Fibroblast of the aortic adventitia (primary cell): Measurements from ENCODE around the gene TMEM235. TPM values are rescaled to one million over a fixed set of nuclear protein-coding genes. Genes with fewer than 3 reads are reported as not detected.

ENCODE experiments used
- DNase-seq: peaks from one replicate; pipeline ENCODE4 v3.0.0-alpha.2; 2010; ENCODE audit warnings: low read depth
- H3K4me3 ChIP-seq: 2 replicates; pipeline ENCODE4 v1.5.1; 2011; ENCODE audit warnings: low read depth, mild to moderate bottlenecking, control low read depth, low read length, moderate library complexity
- CTCF ChIP-seq: IDR thresholded peaks from 2 replicates; pipeline ENCODE4 v1.5.1; 2011; ENCODE audit warnings: mild to moderate bottlenecking, low read length, control low read depth, inconsistent platforms; ENCODE audit not compliant: insufficient read depth
- total RNA-seq: library from RNA; depleted of rRNA; stranded (reverse); fragments of >200 nt; gene quantifications from 2 replicates; pipeline ENCODE4 v1.2.3, GENCODE V29; 2012; ENCODE audit warnings: low replicate concordance

The TMEM235 gene
- total RNA-seq, 1 donor = not detected

GRCh38 chr17:78226055-78226758 lies 5.2 kb upstream of the TMEM235 start:
- no peak for DNase-seq
- no peak for TF ChIP-seq CTCF
- no peak overlapping the region for H3K4me3 ChIP-seq

GRCh38 chr17:78226759-78227454 lies 4.5 kb upstream of the TMEM235 start:
- no peak for TF ChIP-seq CTCF
- H3K4me3 ChIP-seq = no peak overlapping the region
- DNase-seq = no peak

- no peak overlapping the region for H3K4me3 ChIP-seq
- TF ChIP-seq CTCF = no peak
- DNase-seq = no peak
These were observed 3.9 kb upstream of the TMEM235 start for GRCh38 chr17:78227455-78227916.

- DNase-seq = no peak
- TF ChIP-seq CTCF = no peak
- H3K4me3 ChIP-seq = no peak overlapping the region
These were observed 3.3 kb upstream of the TMEM235 start for GRCh38 chr17:78228176-78228575.

GRCh38 chr17:78230252-78230962 lies 1.0 kb upstream of the TMEM235 start:
- no peak for TF ChIP-seq CTCF
- no peak overlapping the region for H3K4me3 ChIP-seq
- DNase-seq = no peak

GRCh38 chr17:78231991-78232858 lies 794 bp downstream of the TMEM235 start:
- H3K4me3 ChIP-seq = no peak overlapping the region
- no peak for TF ChIP-seq CTCF
- no peak for DNase-seq
